A673 (cell line): ENCODE measurements around the gene SPEF1.

ENCODE experiments used
- EZH2 ChIP-seq: fragments of 200-600 bp; sonication (generic); IDR thresholded peaks from 2 replicates; pipeline ENCODE4 v1.6.1; 2017; ENCODE audit warnings: borderline replicate concordance, low read depth, mild to moderate bottlenecking, mixed read lengths, antibody characterized with exemption, low read length; ENCODE audit not compliant: poor library complexity, severe bottlenecking
- TF ChIP-seq, protein P1 (sequence below): fragments of 300-800, 200-600 bp; sonication (generic); conservative IDR thresholded peaks from 2 replicates; pipeline ENCODE4 v1.5.1; 2017; ENCODE audit warnings: low read depth, mild to moderate bottlenecking, antibody characterized with exemption, low read length, moderate library complexity, mixed read lengths

- TF ChIP-seq, protein P1, sequence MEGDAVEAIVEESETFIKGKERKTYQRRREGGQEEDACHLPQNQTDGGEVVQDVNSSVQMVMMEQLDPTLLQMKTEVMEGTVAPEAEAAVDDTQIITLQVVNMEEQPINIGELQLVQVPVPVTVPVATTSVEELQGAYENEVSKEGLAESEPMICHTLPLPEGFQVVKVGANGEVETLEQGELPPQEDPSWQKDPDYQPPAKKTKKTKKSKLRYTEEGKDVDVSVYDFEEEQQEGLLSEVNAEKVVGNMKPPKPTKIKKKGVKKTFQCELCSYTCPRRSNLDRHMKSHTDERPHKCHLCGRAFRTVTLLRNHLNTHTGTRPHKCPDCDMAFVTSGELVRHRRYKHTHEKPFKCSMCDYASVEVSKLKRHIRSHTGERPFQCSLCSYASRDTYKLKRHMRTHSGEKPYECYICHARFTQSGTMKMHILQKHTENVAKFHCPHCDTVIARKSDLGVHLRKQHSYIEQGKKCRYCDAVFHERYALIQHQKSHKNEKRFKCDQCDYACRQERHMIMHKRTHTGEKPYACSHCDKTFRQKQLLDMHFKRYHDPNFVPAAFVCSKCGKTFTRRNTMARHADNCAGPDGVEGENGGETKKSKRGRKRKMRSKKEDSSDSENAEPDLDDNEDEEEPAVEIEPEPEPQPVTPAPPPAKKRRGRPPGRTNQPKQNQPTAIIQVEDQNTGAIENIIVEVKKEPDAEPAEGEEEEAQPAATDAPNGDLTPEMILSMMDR = peak; percentile 24; the same call in 1 of the 2 replicates
- no peak for TF ChIP-seq EZH2
These were observed 13.6 kb downstream of the SPEF1 start, which contains the start of gene ADISSP for GRCh38 chr20:3767427-3768341.
